ENCODE results near the gene CADPS.

Gene CADPS

GRCh38 chr3:62446337-62446940 is 428.8 kb downstream of the CADPS start:
- H3K27ac ChIP-seq = no peak overlapping the region
- no peak for TF ChIP-seq CTCF (conservative IDR thresholded peaks at IDR 0.05)
- TF ChIP-seq ZFX (IDR thresholded peaks at IDR 0.05) = no peak

- TF ChIP-seq ZFX (IDR thresholded peaks at IDR 0.05) = no peak
- no peak for TF ChIP-seq CTCF (conservative IDR thresholded peaks at IDR 0.05)
- no peak overlapping the region for H3K27ac ChIP-seq
Measured at GRCh38 chr3:62445275-62445674, 429.9 kb downstream of the CADPS start.

- TF ChIP-seq CTCF (conservative IDR thresholded peaks at IDR 0.05) = no peak
- no peak for TF ChIP-seq ZFX (IDR thresholded peaks at IDR 0.05)
- no peak overlapping the region for H3K27ac ChIP-seq
Measured at GRCh38 chr3:62439978-62440377, 435.2 kb downstream of the CADPS start.

GRCh38 chr3:62439176-62439813 is 435.9 kb downstream of the CADPS start:
- H3K27ac ChIP-seq = no peak overlapping the region
- TF ChIP-seq CTCF (conservative IDR thresholded peaks at IDR 0.05) (no peak), ZFX (IDR thresholded peaks at IDR 0.05) (no peak)

GRCh38 chr3:62436785-62437184 is 438.4 kb downstream of the CADPS start:
- no peak overlapping the region for H3K27ac ChIP-seq
- TF ChIP-seq ZFX (IDR thresholded peaks at IDR 0.05) = no peak
- TF ChIP-seq CTCF (conservative IDR thresholded peaks at IDR 0.05) = no peak

- no peak overlapping the region for H3K27ac ChIP-seq
- TF ChIP-seq CTCF (conservative IDR thresholded peaks at IDR 0.05) (no peak), ZFX (IDR thresholded peaks at IDR 0.05) (no peak)
Measured at GRCh38 chr3:62433396-62433795, 441.8 kb downstream of the CADPS start.

GRCh38 chr3:62421207-62421606 is 454.0 kb downstream of the CADPS start:
- H3K27ac ChIP-seq = no peak overlapping the region
- TF ChIP-seq ZFX (IDR thresholded peaks at IDR 0.05) (no peak), CTCF (conservative IDR thresholded peaks at IDR 0.05) (no peak)
